ENCODE data around the gene EMD. TPM values are rescaled to one million over a fixed set of nuclear protein-coding genes. Genes with fewer than 3 reads are reported as not detected.

EMD gene
- total and polyA plus RNA-seq, 2 experiments from 2014 or later, result 39.4 to 61.0 TPM

- no peaks in the 10 kb centered on the region for H3K36me3 ChIP-seq (replicated peaks; ENCODE audit: insufficient read depth, low read depth)
- H4K20me1 ChIP-seq (ENCODE audit: insufficient read depth, poor library complexity, severe bottlenecking), result no peaks in the 10 kb centered on the region
- no peak within 1 kb of the TSS for H3K4me3 ChIP-seq
- H3K9me2 ChIP-seq (replicated peaks; ENCODE audit: insufficient read depth), result no peaks in the 10 kb centered on the region
- H3K79me2 ChIP-seq, result peaks cover 8% of the 10 kb centered on the region
- no peak for TF ChIP-seq EZH2phosphoT487 (IDR thresholded peaks at IDR 0.05; ENCODE audit: low read depth, severe bottlenecking, unreplicated experiment)
- peak; percentile 23 for TF ChIP-seq CTCF (IDR thresholded peaks at IDR 0.05; ENCODE audit: poor library complexity)
- H3K27me3 ChIP-seq, result no peaks in the 10 kb centered on the region
- H3K9me3 ChIP-seq (ENCODE audit: low read depth), result no peaks in the 10 kb centered on the region
- no peak within 1 kb of the TSS for H2AFZ ChIP-seq
- peak; percentile 57 for DNase-seq (ENCODE audit: low spot score)
- H3K27ac ChIP-seq, result peak within 1 kb of the TSS; percentile 50
- peak within 1 kb of the TSS; percentile 85 for H3K4me2 ChIP-seq
- peaks cover 14% of the 10 kb centered on the region for H3K4me1 ChIP-seq (ENCODE audit: insufficient read depth)
- WGBS (ENCODE audit: low lambda C conversion rate, missing lambda C conversion rate), result 50% methylated on average over 29 of the region's 95 CpGs
Observed at GRCh38 chrX:154374313-154375155, 4.6 kb upstream of the EMD start, which contains the start of gene FLNA. FLNA (minus strand) TSS chrX:154374634; CDS start chrX:154371245, 3,389 bp downstream.

GRCh38 chrX:154375156-154375504 is 4.0 kb upstream of the EMD start:
- H3K9me3 ChIP-seq (ENCODE audit: low read depth), result no peaks in the 10 kb centered on the region
- H3K4me1 ChIP-seq (ENCODE audit: insufficient read depth), result peaks cover 14% of the 10 kb centered on the region
- no peak for DNase-seq (ENCODE audit: low spot score)
- no peaks in the 10 kb centered on the region for H3K36me3 ChIP-seq (replicated peaks; ENCODE audit: insufficient read depth, low read depth)
- no peak overlapping the region for H3K4me3 ChIP-seq
- no peaks in the 10 kb centered on the region for H3K9me2 ChIP-seq (replicated peaks; ENCODE audit: insufficient read depth)
- peak overlapping the region; percentile 85 for H3K4me2 ChIP-seq
- 75% methylated on average over 10 of the region's 10 CpGs for WGBS (ENCODE audit: low lambda C conversion rate, missing lambda C conversion rate)
- peaks cover under 1% of the 10 kb centered on the region for H4K20me1 ChIP-seq (ENCODE audit: insufficient read depth, poor library complexity, severe bottlenecking)
- H2AFZ ChIP-seq, result no peak overlapping the region
- peak overlapping the region; percentile 27 for H3K27ac ChIP-seq
- TF ChIP-seq EZH2phosphoT487 (IDR thresholded peaks at IDR 0.05; ENCODE audit: low read depth, severe bottlenecking, unreplicated experiment) (no peak), CTCF (IDR thresholded peaks at IDR 0.05; ENCODE audit: poor library complexity) (no peak), EZH2 (IDR thresholded peaks at IDR 0.05; ENCODE audit: borderline replicate concordance) (no peak)
- no peaks in the 10 kb centered on the region for H3K27me3 ChIP-seq
- H3K79me2 ChIP-seq, result peaks cover 11% of the 10 kb centered on the region

- Histone ChIP-seq H3K27me3 (no peaks in the 10 kb centered on the region), H3K4me1 (ENCODE audit: insufficient read depth) (peaks cover 14% of the 10 kb centered on the region), H3K36me3 (replicated peaks; ENCODE audit: insufficient read depth, low read depth) (no peaks in the 10 kb centered on the region), H3K4me3 (no peak overlapping the region), H4K20me1 (ENCODE audit: insufficient read depth, poor library complexity, severe bottlenecking) (peaks cover 5% of the 10 kb centered on the region), H3K9me3 (ENCODE audit: low read depth) (no peaks in the 10 kb centered on the region), H3K4me2 (no peak overlapping the region), H3K79me2 (peaks cover 16% of the 10 kb centered on the region), H3K27ac (no peak overlapping the region), H2AFZ (no peak overlapping the region), H3K9me2 (replicated peaks; ENCODE audit: insufficient read depth) (no peaks in the 10 kb centered on the region)
- DNase-seq (ENCODE audit: low spot score), result no peak
- 84% methylated on average over 3 of the region's 3 CpGs for WGBS (ENCODE audit: low lambda C conversion rate, missing lambda C conversion rate)
- TF ChIP-seq EZH2 (IDR thresholded peaks at IDR 0.05; ENCODE audit: borderline replicate concordance), result no peak
- no peak for TF ChIP-seq CTCF (IDR thresholded peaks at IDR 0.05; ENCODE audit: poor library complexity)
- no peak for TF ChIP-seq EZH2phosphoT487 (IDR thresholded peaks at IDR 0.05; ENCODE audit: low read depth, severe bottlenecking, unreplicated experiment)
Observed at GRCh38 chrX:154376774-154377173, 2.3 kb upstream of the EMD start.
